GM19328 (cell line): ENCODE data around the gene TRPM3.

ENCODE experiments used
- ATAC-seq: cut with Tn5 transposase; IDR thresholded peaks from one replicate; pipeline ENCODE4 v1.9.1; 2021; ENCODE audit warnings: mild to moderate bottlenecking, moderate library complexity; ENCODE audit not compliant: unreplicated experiment

The TRPM3 gene

DNA sequence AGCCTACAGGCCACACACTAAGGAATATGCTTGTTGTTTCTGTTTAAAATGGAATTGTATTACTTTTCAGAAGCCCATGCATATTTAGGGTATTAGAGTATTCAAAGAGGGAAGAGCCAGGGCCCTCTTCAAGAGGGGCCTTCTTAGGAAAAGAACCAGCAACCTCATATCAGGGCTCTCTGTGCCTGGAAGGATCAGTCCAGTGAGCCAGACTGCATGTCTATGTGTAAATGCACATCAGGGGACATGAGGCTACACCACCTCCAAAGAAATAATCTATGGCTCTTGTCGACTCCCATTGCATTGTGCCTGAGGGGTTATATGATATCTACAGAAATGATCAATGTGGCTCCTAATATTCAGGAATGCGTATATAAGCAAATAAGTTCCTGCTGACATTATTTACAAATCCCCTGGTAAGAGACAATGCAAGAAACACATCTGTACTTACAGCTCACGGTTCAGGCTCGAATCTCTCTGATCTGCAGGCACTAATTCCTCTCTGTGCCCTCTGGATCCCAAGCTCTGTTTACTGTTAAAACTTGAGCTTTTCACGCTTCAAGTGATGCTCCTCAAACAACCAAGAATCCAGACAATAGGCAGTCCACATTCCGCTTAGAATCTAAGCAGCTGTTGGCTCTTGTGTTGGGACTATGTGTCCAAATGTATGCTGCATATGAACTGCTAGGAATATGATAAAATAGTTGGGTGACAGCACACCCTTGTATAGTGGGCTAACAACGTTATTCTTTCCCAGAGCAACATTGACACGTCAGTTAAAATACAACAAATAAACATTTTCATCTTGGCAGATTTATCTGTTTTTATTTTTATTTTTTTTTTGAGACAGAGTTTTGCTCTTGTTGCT lies 556.7 kb downstream of the TRPM3 start:
- no peak for ATAC-seq

- ATAC-seq: peak; percentile 99
Observed at GRCh38 chr9:70563431-70564204, 557.8 kb downstream of the TRPM3 start.

- ATAC-seq: no peak
Observed at GRCh38 chr9:70563010-70563409, 558.4 kb downstream of the TRPM3 start.

DNA sequence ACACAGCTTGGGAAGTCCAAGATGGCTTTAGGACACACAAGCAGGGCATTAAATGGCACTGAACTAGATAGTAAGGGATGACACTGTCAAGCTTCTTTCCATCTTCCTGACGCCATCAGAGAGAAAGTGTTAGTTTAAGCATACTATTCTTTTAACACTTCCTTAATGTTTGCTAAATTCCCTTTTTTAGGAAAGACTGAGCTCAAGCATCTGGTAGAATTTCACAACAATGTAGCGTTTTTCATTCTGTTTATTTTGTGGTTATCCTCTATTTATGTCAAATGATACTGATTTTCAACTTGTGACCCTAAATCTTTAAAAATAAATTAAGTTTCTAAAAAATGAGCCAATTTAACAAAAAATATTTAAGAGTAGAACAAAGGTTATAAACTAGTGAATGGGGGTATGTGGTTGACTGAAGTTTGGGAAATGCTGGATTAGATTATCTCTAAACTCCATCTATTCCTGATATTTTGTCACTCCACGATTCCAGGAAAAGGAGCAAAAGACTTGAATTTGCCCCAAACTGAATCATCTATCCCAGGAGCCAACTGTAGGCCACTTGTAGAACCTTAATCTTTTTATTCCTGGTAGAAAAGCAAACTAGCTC lies 559.5 kb downstream of the TRPM3 start:
- no peak for ATAC-seq

- no peak for ATAC-seq
Observed at GRCh38 chr9:70561111-70561510, 560.3 kb downstream of the TRPM3 start.

DNA sequence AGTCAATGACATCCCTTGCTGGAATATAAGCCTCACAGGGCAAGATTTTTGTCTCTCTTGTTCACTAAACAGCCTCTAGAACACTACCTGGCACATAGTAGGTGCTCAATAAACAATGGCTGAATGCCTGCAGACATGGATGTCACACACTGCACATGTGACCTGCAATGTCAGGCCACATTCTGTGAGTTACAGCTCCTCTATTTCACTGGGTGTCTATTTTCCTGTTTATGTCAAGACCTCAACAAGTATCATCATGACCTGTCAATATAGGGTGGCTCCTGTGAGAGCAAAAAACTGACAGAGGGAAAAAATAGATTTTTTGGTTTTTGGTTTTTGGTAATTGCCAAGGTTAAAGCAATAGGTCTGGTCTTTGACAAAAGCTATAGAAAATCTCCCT lies 562.3 kb downstream of the TRPM3 start:
- no peak for ATAC-seq

GRCh38 chr9:70557661-70558369 lies 563.6 kb downstream of the TRPM3 start:
- peak; percentile 94 for ATAC-seq

DNA sequence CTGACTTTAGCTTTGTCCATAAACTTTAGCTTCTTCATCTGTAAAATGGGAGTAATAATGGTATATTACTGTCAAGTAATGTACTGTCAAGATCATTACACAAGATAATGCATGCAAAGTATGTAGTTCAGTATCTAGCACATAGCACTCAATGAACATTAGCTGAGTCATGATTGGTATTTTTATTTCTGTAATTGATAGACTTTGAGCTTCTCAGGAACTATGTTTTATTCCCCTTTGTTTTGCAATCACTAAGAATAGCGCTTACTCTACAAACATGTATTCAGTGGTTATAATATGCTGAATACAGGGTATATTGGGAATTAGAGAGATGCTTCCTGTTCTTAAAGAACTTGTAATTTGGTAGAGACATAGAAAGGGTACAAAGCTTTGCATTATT lies 564.6 kb downstream of the TRPM3 start:
- ATAC-seq: no peak

DNA sequence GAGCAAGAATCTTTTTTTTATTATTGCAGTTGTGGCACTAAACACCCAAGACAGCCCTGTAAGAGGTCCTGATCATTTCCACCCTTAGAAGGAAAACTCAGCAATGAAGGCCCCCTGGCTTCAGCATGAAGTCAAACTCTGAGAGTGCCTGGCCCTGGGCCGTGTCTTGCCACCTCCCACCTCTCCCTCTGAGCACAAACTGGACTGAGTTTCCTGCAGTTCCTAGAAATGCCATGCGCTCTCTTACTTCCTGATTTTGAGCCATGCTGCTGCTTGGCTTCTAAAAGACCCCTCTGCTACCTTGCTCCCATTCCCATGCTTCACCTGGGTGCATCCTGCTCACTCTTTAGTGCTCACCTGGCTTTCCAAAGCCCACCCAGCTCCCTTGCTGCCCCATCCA lies 566.5 kb downstream of the TRPM3 start:
- no peak for ATAC-seq

DNA sequence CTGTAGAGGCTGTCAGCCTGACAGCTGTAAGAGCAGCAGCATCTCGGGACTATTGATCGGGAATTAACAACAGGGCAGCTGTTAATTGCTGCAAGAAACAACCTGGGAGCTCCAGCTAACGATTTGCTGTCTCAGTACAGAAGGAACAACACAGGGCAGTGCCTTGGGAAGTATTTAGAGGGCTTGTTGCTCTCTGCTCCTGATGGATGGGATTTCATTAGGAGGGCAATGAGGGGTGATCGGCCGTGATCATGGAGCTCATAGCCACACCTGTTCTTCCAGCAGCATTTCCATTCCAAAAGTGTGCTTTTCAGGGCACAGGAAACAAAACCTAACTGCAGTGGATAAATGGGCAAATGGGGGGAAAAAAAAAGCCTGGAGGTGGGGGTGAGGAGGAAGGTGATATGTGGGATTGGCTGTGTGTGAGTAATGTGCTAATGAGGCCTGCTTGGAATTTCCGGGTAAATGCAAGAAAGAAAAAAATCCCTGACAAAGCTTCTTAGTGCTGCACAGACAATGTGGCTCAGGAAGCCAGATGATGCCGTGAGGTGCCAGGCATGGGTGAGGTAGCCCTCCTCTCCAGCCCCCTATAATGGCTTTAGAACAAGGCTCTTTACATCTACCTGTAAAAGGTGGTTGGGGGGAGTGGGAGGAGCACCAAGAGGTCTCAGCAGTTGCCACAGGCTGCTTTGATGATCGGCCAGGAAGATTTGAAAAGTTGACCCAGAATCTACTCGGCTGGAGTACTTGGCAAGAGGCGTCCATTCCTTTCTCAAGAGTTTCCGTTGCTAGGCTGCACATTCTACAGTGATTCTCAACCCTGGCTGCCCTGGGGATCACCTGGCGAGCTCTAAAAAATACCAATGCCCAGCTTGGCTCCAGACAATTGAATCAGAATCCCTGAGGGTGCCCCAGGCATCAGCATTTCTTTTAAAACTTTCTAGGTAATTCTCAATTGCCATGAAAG lies 567.4 kb downstream of the TRPM3 start:
- no peak for ATAC-seq

DNA sequence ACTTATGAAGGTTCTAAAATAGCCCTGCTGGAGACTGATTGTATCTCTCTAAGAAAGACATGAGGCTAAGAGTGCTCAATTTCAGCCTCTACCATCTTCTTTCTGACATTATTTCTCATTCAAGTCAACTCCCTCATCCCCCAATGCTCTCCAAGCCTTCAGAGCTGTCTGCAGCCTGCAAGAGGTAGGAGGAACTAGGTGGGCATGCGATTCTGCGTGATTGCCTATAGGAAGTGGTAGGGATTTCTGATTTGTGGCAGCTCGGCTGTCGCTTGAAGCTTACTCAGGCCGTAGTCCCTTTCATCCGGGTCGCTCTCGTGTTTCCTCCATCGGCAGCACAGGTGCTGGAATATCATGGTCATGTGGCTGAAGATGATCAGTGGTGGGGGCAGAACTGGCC lies 568.9 kb downstream of the TRPM3 start:
- no peak for ATAC-seq

GRCh38 chr9:70551801-70552200 lies 569.6 kb downstream of the TRPM3 start:
- no peak for ATAC-seq

- ATAC-seq: no peak
Observed at GRCh38 chr9:70551396-70551795, 570.0 kb downstream of the TRPM3 start.

- ATAC-seq: no peak
Observed at GRCh38 chr9:70549926-70550325, 571.5 kb downstream of the TRPM3 start.

DNA sequence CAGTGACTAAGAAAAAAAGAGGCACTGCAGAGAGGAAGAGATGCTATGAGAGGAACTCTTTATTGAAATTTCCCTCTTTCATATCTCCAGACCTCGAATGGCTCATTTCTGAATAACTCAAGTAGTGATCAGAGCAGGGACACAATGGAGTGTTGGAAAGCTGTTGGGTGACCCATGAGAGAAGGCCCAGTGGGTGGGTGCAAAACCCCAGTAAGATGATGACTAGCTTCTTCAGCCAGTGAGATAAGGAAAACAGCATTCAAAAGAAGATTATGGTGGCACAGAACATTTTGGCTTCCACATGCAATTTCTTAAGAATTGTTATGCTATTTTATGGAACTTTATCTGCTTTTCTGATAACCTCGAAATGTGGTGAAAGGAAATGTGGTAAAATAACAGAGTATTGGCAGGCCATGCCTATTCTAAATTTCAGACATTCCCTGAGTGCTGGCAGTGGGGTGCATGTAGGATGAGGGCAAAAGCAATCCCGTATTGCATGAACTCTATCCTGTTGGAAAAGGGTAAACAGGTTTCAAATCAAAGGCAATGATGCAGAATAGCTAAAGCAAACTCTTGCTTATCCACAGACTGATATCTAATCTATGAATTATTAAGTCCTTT lies 579.0 kb downstream of the TRPM3 start:
- ATAC-seq: no peak

- no peak for ATAC-seq
Observed at GRCh38 chr9:70540016-70540415, 581.4 kb downstream of the TRPM3 start.

DNA sequence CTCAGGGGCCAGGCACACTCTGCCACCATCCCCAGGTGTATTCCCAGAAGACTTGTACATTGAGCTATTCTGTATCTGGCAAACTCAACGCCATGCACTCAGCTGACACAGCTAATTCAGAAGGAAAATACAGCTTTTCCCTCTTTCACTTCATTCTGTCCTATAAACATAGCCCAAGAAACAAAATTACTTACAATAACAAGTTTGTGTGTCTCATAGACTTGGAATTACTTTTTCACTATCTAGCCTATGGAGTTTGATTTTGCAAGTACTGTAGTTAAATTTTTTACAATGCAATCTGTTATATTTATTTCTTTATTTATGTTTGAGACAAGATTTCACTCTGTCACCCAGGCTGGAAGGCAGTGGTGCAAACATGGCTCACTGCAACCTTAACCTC lies 581.9 kb downstream of the TRPM3 start:
- no peak for ATAC-seq

DNA sequence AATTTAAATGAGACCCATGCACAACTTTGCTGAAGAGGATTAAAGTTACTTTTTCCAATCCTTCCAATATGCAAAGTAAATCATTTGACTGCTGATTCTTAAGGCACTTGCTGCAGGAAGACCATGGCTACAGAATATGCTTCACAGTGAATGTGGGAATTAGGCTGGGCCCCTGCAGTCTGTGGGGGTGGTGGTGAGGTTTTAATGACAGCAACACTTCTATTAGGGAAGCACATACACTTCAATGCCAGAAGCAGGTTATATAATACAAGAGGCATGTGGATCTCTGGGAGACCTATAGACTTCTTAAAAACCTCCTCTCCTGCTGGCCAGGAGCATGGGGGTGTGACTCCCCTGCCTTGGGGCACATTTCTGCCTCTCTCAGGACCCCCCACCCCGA lies 582.4 kb downstream of the TRPM3 start:
- ATAC-seq: no peak

GRCh38 chr9:70537084-70537483 lies 584.3 kb downstream of the TRPM3 start:
- ATAC-seq: no peak
